Pancreas (tissue), 10 donors: Measurements from ENCODE around the gene PIM1. TPM values are rescaled to one million over a fixed set of nuclear protein-coding genes. Genes with fewer than 3 reads are reported as not detected.

Experiments used
- ATAC-seq, 4 donors: fragments of 200-7000 bp; cut with Tn5 transposase; one replicate each; pipeline versions ENCODE4 v1.8.0 to v1.9.1; 2020; ENCODE audit warnings: mild to moderate bottlenecking in 4 of 4, moderate library complexity in 4 of 4
- DNase-seq, 6 donors: peaks; one replicate each; pipeline ENCODE4 v3.0.0-alpha.2; 2020
- FAIRE-seq: peaks from 2 replicates; lab custom pipeline; 2012; peaks lifted over from hg19 to GRCh38; lab: Jason Lieb, UNC
- H3K27ac ChIP-seq, 4 donors: fragments of 200-600 bp; sonication (generic); 1 replicate in 3 of 4; 2 replicates in 1 of 4; pipeline versions ENCODE4 v1.5.0 to v1.8.0; 2020
- H3K27me3 ChIP-seq, 4 donors: fragments of 200-600 bp; one replicate each; pipeline ENCODE4 v1.8.0; 2021
- H3K36me3 ChIP-seq, 3 donors: fragments of 200-600 bp; sonication (generic) in 1 of 3; one replicate each; pipeline versions ENCODE4 v1.5.0 to v1.8.0; 2020 to 2021
- H3K4me1 ChIP-seq, 3 donors: fragments of 200-600 bp; one replicate each; pipeline ENCODE4 v1.8.0; 2021
- H3K4me3 ChIP-seq, 4 donors: fragments of 200-600 bp; sonication (generic) in 2 of 4; one replicate each; pipeline versions ENCODE4 v1.5.0 to v1.8.0; 2020 to 2021
- H3K9me3 ChIP-seq, 4 donors: fragments of 200-600 bp; one replicate each; pipeline ENCODE4 v1.8.0; 2021
- CTCF ChIP-seq, 4 donors: fragments of 200-600 bp; sonication (generic) in 3 of 4; IDR thresholded peaks; one replicate each; pipeline versions ENCODE4 v1.5.0 to v1.8.0; 2021; ENCODE audit warnings: antibody characterized with exemption in 4 of 4
- WGBS, 2 donors: extraction: QIAGEN DNeasy Blood & Tissue Kit; methylation state at CpG; one replicate each; pipeline ENCODE4 v1.1.7; 2013; 5-methylcytosine and 5-hydroxymethylcytosine counted together
- intact Hi-C, 3 donors: fragments of 100-400 bp; cut with DNase I; formaldehyde crosslinking; loops; one replicate each; pipeline versions ENCODE4 v1.11.1 to v1.14.2; 2022
- polyA plus RNA-seq, 2 donors: library from polyadenylated mRNA; stranded (reverse); fragments of 200-250 nt; gene quantifications; one replicate each; pipeline ENCODE4 v1.2.3, GENCODE V29; 2013
- total RNA-seq, 6 donors: library from RNA; stranded (reverse); fragmentation: NEBNext Ultra II Directional in 4 of 6; extraction: Animal tissue kit (Norgen Biotek cat#: 25700) in 4 of 6; gene quantifications; one replicate each; pipeline versions ENCODE4 v1.2.1 to v1.2.4, GENCODE V29; 2021 to 2023
- donor health status: healthy with polysubstance abuse.
- donor health status: DM: no; HTN: no; CAD: no; lungs with moderate emphysema.
- donor health status: DM: no; HTN: no; CAD: no.
- donor health status: control.
- donor health status: control.
- donor health status: Bipolar disorder and iron deficiency.
- donor health status: DM: yes; HTN: yes; CAD: no.
- donor health status: DM: no; HTN: no; CAD: no.
- donor health status: DM: no; HTN: no; CAD: no.
- donor health status: DM: yes; HTN: yes; CAD: no.

Gene PIM1
- total and polyA plus RNA-seq, 8 donors = 7.5 to 25.3 (median 14.1) TPM

- FAIRE-seq (no peak), DNase-seq (no peak), ATAC-seq (no peak)
- 65 to 82% methylated on average over 3 of the region's 3 CpGs for WGBS, 2 donors
- Histone ChIP-seq H3K4me1 (peaks cover 0 to 6% (median 0%) of the 10 kb centered on the region in 3 donors), H3K27ac (no peak overlapping the region), H3K36me3 (no peaks in the 10 kb centered on the region), H3K27me3 (no peaks in the 10 kb centered on the region), H3K4me3 (no peak overlapping the region), H3K9me3 (no peaks in the 10 kb centered on the region)
- TF ChIP-seq CTCF (IDR thresholded peaks at IDR 0.05) = no peak
- intact Hi-C loops = no loop called here
Observed at GRCh38 chr6:37150314-37150713, 19.6 kb upstream of the PIM1 start.

GRCh38 chr6:37155394-37156312 lies 14.3 kb upstream of the PIM1 start:
- H3K4me1 ChIP-seq = peaks cover 0 to 10% (median 0%) of the 10 kb centered on the region in 3 donors
- TF ChIP-seq CTCF (IDR thresholded peaks at IDR 0.05) = no peak
- DNase-seq (no peak), ATAC-seq (peak in 3 of 4 donors; percentile 26 to 76 (median 43)), FAIRE-seq (no peak)
- H3K27ac ChIP-seq = peak overlapping the region in 1 of 4 donors; percentile 41
- H3K27me3 ChIP-seq = no peaks in the 10 kb centered on the region
- WGBS, 2 donors = 35 to 50% methylated on average over 11 of the region's 11 CpGs
- no peaks in the 10 kb centered on the region for H3K9me3 ChIP-seq
- H3K4me3 ChIP-seq = no peak overlapping the region
- intact Hi-C loops = no loop called here
- H3K36me3 ChIP-seq = no peaks in the 10 kb centered on the region

- Histone ChIP-seq H3K4me3 (no peak overlapping the region), H3K9me3 (no peaks in the 10 kb centered on the region), H3K27ac (no peak overlapping the region), H3K4me1 (peaks cover 0 to 14% (median 0%) of the 10 kb centered on the region in 3 donors), H3K36me3 (no peaks in the 10 kb centered on the region), H3K27me3 (no peaks in the 10 kb centered on the region)
- TF ChIP-seq CTCF (IDR thresholded peaks at IDR 0.05) = no peak
- intact Hi-C loops = no loop called here
- 87 to 96% methylated on average over 6 of the region's 6 CpGs for WGBS, 2 donors
- FAIRE-seq (no peak), ATAC-seq (no peak), DNase-seq (no peak)
Observed at GRCh38 chr6:37158508-37158907, 11.4 kb upstream of the PIM1 start.

- ATAC-seq = peak in 2 of 4 donors; percentile 49 to 66
Observed at GRCh38 chr6:37160922-37161778, 8.8 kb upstream of the PIM1 start.

More at GRCh38 chr6:37160922-37161778, 8.8 kb upstream of the PIM1 start:
- Histone ChIP-seq H3K27me3 (no peaks in the 10 kb centered on the region), H3K27ac (peak overlapping the region in 1 of 4 donors; percentile 7), H3K36me3 (no peaks in the 10 kb centered on the region), H3K4me3 (no peak overlapping the region), H3K4me1 (peaks cover 0 to 4% (median 0%) of the 10 kb centered on the region in 3 donors), H3K9me3 (no peaks in the 10 kb centered on the region)
- FAIRE-seq = no peak
- DNase-seq = no peak
- WGBS, 2 donors = 82 to 88% methylated on average over 8 of the region's 8 CpGs
- intact Hi-C loops = no loop called here
- TF ChIP-seq CTCF (IDR thresholded peaks at IDR 0.05) = no peak
